RWPE2 (cell line): Measurements from ENCODE around the gene STX1A.

ENCODE experiments used
- ATAC-seq: fragments of 200-7000 bp; cut with Tn5 transposase; 3 replicates; pipeline ENCODE4 v1.9.1; 2021; ENCODE audit warnings: low read depth
- DNase-seq: peaks from one replicate; pipeline ENCODE4 v3.0.0-alpha.2; 2020; ENCODE audit warnings: low spot score
- H3K27ac ChIP-seq: fragments of 450-650 bp; 2 replicates; pipeline ENCODE4 v1.5.1; 2017; ENCODE audit warnings: mild to moderate bottlenecking; ENCODE audit not compliant: poor library complexity, severe bottlenecking
- H3K27me3 ChIP-seq: fragments of 250-450 bp; sonication (Bioruptor Pico); 2 replicates; pipeline ENCODE4 v1.5.1; 2021; ENCODE audit warnings: mild to moderate bottlenecking, moderate library complexity; ENCODE audit not compliant: insufficient read depth, poor library complexity, severe bottlenecking
- H3K36me3 ChIP-seq: fragments of 250-450 bp; sonication (Bioruptor Pico); 2 replicates; pipeline ENCODE4 v1.5.1; 2020; ENCODE audit warnings: low read depth, mild to moderate bottlenecking, moderate library complexity
- H3K4me1 ChIP-seq: fragments of 250-450 bp; sonication (Bioruptor Pico); 2 replicates; pipeline ENCODE4 v1.5.1; 2021; ENCODE audit warnings: mild to moderate bottlenecking, moderate library complexity; ENCODE audit not compliant: insufficient read depth, poor library complexity, severe bottlenecking
- H3K4me3 ChIP-seq: fragments of 250-450 bp; sonication (Bioruptor Pico); 2 replicates; pipeline ENCODE4 v1.5.1; 2021; ENCODE audit warnings: mild to moderate bottlenecking, moderate library complexity; ENCODE audit not compliant: severe bottlenecking
- H3K9me3 ChIP-seq: fragments of 250-450 bp; sonication (Bioruptor Pico); 2 replicates; pipeline ENCODE4 v1.5.1; 2021; ENCODE audit warnings: mild to moderate bottlenecking, moderate library complexity; ENCODE audit not compliant: severe bottlenecking
- TF ChIP-seq, protein P1 (sequence below): fragments of 450-650 bp; IDR thresholded peaks from one replicate; pipeline ENCODE4 v1.5.1; 2017; ENCODE audit warnings: mild to moderate bottlenecking, moderate library complexity; ENCODE audit not compliant: poor library complexity, severe bottlenecking

STX1A gene

GRCh38 chr7:73698410-73698809 lies 21.1 kb downstream of the STX1A start:
- no peaks in the 10 kb centered on the region for H3K9me3 ChIP-seq
- no peaks in the 10 kb centered on the region for H3K27me3 ChIP-seq
- DNase-seq (no peak), ATAC-seq (no peak; the same call in 2 of the 3 replicates)
- TF ChIP-seq, protein P1, sequence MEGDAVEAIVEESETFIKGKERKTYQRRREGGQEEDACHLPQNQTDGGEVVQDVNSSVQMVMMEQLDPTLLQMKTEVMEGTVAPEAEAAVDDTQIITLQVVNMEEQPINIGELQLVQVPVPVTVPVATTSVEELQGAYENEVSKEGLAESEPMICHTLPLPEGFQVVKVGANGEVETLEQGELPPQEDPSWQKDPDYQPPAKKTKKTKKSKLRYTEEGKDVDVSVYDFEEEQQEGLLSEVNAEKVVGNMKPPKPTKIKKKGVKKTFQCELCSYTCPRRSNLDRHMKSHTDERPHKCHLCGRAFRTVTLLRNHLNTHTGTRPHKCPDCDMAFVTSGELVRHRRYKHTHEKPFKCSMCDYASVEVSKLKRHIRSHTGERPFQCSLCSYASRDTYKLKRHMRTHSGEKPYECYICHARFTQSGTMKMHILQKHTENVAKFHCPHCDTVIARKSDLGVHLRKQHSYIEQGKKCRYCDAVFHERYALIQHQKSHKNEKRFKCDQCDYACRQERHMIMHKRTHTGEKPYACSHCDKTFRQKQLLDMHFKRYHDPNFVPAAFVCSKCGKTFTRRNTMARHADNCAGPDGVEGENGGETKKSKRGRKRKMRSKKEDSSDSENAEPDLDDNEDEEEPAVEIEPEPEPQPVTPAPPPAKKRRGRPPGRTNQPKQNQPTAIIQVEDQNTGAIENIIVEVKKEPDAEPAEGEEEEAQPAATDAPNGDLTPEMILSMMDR = no peak
- no peak overlapping the region for H3K27ac ChIP-seq
- H3K36me3 ChIP-seq = peaks cover 70% of the 10 kb centered on the region
- no peaks in the 10 kb centered on the region for H3K4me1 ChIP-seq
- H3K4me3 ChIP-seq = no peak overlapping the region

- no peak for DNase-seq
- no peaks in the 10 kb centered on the region for H3K4me1 ChIP-seq
- H3K4me3 ChIP-seq = no peak overlapping the region
- no peak overlapping the region for H3K27ac ChIP-seq
- no peak for ATAC-seq
- no peaks in the 10 kb centered on the region for H3K27me3 ChIP-seq
- TF ChIP-seq, protein P1 = no peak
- no peaks in the 10 kb centered on the region for H3K9me3 ChIP-seq
- H3K36me3 ChIP-seq = peaks cover 74% of the 10 kb centered on the region
These were observed 23.1 kb downstream of the STX1A start for GRCh38 chr7:73696372-73696771.

- Histone ChIP-seq H3K36me3 (peaks cover 84% of the 10 kb centered on the region), H3K27ac (no peak overlapping the region), H3K27me3 (no peaks in the 10 kb centered on the region), H3K4me1 (no peaks in the 10 kb centered on the region), H3K9me3 (no peaks in the 10 kb centered on the region), H3K4me3 (no peak overlapping the region)
- no peak for DNase-seq
- ATAC-seq = no peak
- TF ChIP-seq, protein P1 = no peak
These were observed 28.8 kb downstream of the STX1A start for GRCh38 chr7:73690646-73691045.

DNA sequence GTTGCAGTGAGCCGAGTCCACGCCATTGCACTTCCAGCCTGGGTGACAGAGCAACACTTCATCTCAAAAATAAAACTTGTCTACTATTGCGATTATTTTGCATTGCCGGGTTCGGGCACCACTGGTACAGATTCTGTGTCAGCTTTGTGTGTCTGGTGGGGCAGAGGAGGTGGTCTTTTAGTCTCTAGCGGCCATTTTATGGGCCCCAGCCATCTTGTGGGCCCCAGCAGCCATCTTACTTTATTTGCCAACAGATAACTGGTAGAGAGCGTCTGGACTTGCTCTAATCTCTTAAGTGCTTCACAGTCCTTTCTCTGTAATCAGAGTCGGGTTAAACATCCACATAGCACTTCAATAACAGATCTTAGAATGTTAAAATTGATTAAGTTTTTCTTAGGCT lies 31.2 kb downstream of the STX1A start:
- H3K36me3 ChIP-seq = peaks cover 62% of the 10 kb centered on the region
- DNase-seq = no peak
- H3K27me3 ChIP-seq = no peaks in the 10 kb centered on the region
- TF ChIP-seq, protein P1 = no peak
- no peaks in the 10 kb centered on the region for H3K9me3 ChIP-seq
- H3K27ac ChIP-seq = no peak overlapping the region
- no peak overlapping the region for H3K4me3 ChIP-seq
- no peak for ATAC-seq
- no peaks in the 10 kb centered on the region for H3K4me1 ChIP-seq

DNA sequence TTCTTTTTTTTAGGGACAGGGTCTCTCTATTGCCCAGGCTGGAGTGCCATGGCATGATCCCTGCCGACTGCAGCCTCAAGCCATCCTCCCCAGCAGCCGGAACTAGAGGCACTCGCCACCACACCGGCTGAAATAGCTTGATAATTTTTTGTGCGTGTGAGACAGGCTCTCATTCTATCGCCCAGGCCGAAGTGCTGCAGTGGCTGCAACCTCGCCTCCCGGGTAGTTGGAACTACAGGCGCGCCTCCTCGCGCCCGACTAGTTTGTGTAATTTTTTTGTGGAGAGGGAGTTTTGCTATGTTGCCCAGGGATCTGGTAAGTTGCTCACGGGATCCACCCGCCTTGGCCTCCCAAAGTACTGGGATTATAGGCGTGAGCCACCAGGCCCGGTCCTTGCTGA lies 34.2 kb downstream of the STX1A start:
- Histone ChIP-seq H3K36me3 (peaks cover 37% of the 10 kb centered on the region), H3K27me3 (no peaks in the 10 kb centered on the region), H3K4me1 (peaks cover 11% of the 10 kb centered on the region), H3K9me3 (no peaks in the 10 kb centered on the region), H3K4me3 (no peak overlapping the region), H3K27ac (no peak overlapping the region)
- no peak for DNase-seq
- TF ChIP-seq, protein P1 = no peak
- ATAC-seq = no peak
